ENCODE measurements around the gene STOX2.
A peak's percentile ranks its signal among the peaks of the same experiment; 100 is the strongest.
"Not testable (repeated sequence)": the region's sequence is repeated elsewhere in the genome, so short reads cannot be mapped to it uniquely, and the experiment has no call there.

Gene STOX2

GRCh38 chr4:184039963-184040383 is 134.9 kb downstream of the STOX2 start:
- H3K36me3 ChIP-seq (ENCODE audit: control insufficient read depth in 1 of 2, insufficient read depth in 2 of 2, low read length in 2 of 2): no peaks in the 10 kb centered on the region
- H2AFZ ChIP-seq (ENCODE audit: insufficient read depth, low read length, poor library complexity): no peak overlapping the region
- no peaks in the 10 kb centered on the region for H3K79me2 ChIP-seq (ENCODE audit: control insufficient read depth, insufficient read depth, low read length, poor library complexity)
- peak in 1 of 2 donors; percentile 17 for DNase-seq
- H2BK12ac ChIP-seq (ENCODE audit: low read length): no peak overlapping the region
- no CpG with 5 or more reads among the region's 22 CpGs for WGBS (ENCODE audit: extremely low coverage, insufficient coverage, insufficient read length)
- H3K27me3 ChIP-seq (ENCODE audit: insufficient read depth, low read length): no peaks in the 10 kb centered on the region
- H3K18ac ChIP-seq (ENCODE audit: low read length): no peak overlapping the region
- H3K4me3 ChIP-seq (ENCODE audit: low read depth, low read length): no peak overlapping the region
- no peak overlapping the region for H3K27ac ChIP-seq (ENCODE audit: low read depth, low read length)
- H3K79me1 ChIP-seq (ENCODE audit: low read length): no peaks in the 10 kb centered on the region
- no peak overlapping the region for H2BK5ac ChIP-seq (ENCODE audit: low read depth, low read length, poor library complexity)
- H2BK120ac ChIP-seq (ENCODE audit: insufficient read depth, low read length, poor library complexity): no peak overlapping the region
- H3K4ac ChIP-seq (ENCODE audit: low read depth, low read length): no peak overlapping the region
- no peak overlapping the region for H2AK5ac ChIP-seq (ENCODE audit: low read length)
- no peaks in the 10 kb centered on the region for H3K9me3 ChIP-seq (ENCODE audit: insufficient read depth, low read depth, low read length)
- H3K9ac ChIP-seq (ENCODE audit: low read length): no peak overlapping the region
- H3K14ac ChIP-seq (ENCODE audit: low read length): no peak overlapping the region
- no peak overlapping the region for H4K91ac ChIP-seq (ENCODE audit: low read depth, low read length)
- H4K12ac ChIP-seq (ENCODE audit: low read depth, low read length): no peak overlapping the region
- H3K4me1 ChIP-seq (ENCODE audit: control insufficient read depth in 1 of 2, insufficient read depth in 2 of 2, low read length in 2 of 2): peaks cover 0 to 2% of the 10 kb centered on the region in 2 experiments
- H4K8ac ChIP-seq (ENCODE audit: low read depth, low read length): no peak overlapping the region
- no peak overlapping the region for H3K23ac ChIP-seq (ENCODE audit: low read length)
- peak overlapping the region; percentile 39 for H3K4me2 ChIP-seq (ENCODE audit: low read length)

- Histone ChIP-seq H4K12ac (ENCODE audit: low read depth, low read length) (no peak overlapping the region), H3K18ac (ENCODE audit: low read length) (no peak overlapping the region), H3K4me3 (ENCODE audit: low read depth, low read length) (no peak overlapping the region), H2BK120ac (ENCODE audit: insufficient read depth, low read length, poor library complexity) (no peak overlapping the region), H2AFZ (ENCODE audit: insufficient read depth, low read length, poor library complexity) (no peak overlapping the region), H3K27me3 (ENCODE audit: insufficient read depth, low read length) (no peaks in the 10 kb centered on the region), H2BK5ac (ENCODE audit: low read depth, low read length, poor library complexity) (no peak overlapping the region), H3K23ac (ENCODE audit: low read length) (no peak overlapping the region), H3K36me3 (ENCODE audit: control insufficient read depth in 1 of 2, insufficient read depth in 2 of 2, low read length in 2 of 2) (no peaks in the 10 kb centered on the region), H4K8ac (ENCODE audit: low read depth, low read length) (no peak overlapping the region), H2AK5ac (ENCODE audit: low read length) (no peak overlapping the region), H3K4me1 (ENCODE audit: control insufficient read depth in 1 of 2, insufficient read depth in 2 of 2, low read length in 2 of 2) (peaks cover 0 to 2% of the 10 kb centered on the region in 2 experiments), H3K9me3 (ENCODE audit: insufficient read depth, low read depth, low read length) (no peaks in the 10 kb centered on the region), H3K4me2 (ENCODE audit: low read length) (no peak overlapping the region), H3K79me1 (ENCODE audit: low read length) (no peaks in the 10 kb centered on the region), H2BK12ac (ENCODE audit: low read length) (no peak overlapping the region), H4K91ac (ENCODE audit: low read depth, low read length) (no peak overlapping the region), H3K14ac (ENCODE audit: low read length) (no peak overlapping the region), H3K79me2 (ENCODE audit: control insufficient read depth, insufficient read depth, low read length, poor library complexity) (no peaks in the 10 kb centered on the region), H3K27ac (ENCODE audit: low read depth, low read length) (no peak overlapping the region), H3K4ac (ENCODE audit: low read depth, low read length) (no peak overlapping the region), H3K9ac (ENCODE audit: low read length) (no peak overlapping the region)
- no CpG with 5 or more reads among the region's 10 CpGs for WGBS (ENCODE audit: extremely low coverage, insufficient coverage, insufficient read length)
- no peak for DNase-seq
Observed at GRCh38 chr4:184041156-184041555, 136.0 kb downstream of the STOX2 start.

GRCh38 chr4:184046148-184046547 is 141.0 kb downstream of the STOX2 start:
- Histone ChIP-seq H3K4me3 (ENCODE audit: low read depth, low read length) (no peak overlapping the region), H3K23ac (ENCODE audit: low read length) (no peak overlapping the region), H3K9ac (ENCODE audit: low read length) (no peak overlapping the region), H3K18ac (ENCODE audit: low read length) (no peak overlapping the region), H3K4me2 (ENCODE audit: low read length) (no peak overlapping the region), H2BK120ac (ENCODE audit: insufficient read depth, low read length, poor library complexity) (no peak overlapping the region), H4K91ac (ENCODE audit: low read depth, low read length) (no peak overlapping the region), H3K9me3 (ENCODE audit: insufficient read depth, low read depth, low read length) (peaks cover 3% of the 10 kb centered on the region), H3K27me3 (ENCODE audit: insufficient read depth, low read length) (no peaks in the 10 kb centered on the region), H3K27ac (ENCODE audit: low read depth, low read length) (no peak overlapping the region), H3K14ac (ENCODE audit: low read length) (no peak overlapping the region), H2AFZ (ENCODE audit: insufficient read depth, low read length, poor library complexity) (no peak overlapping the region), H3K4me1 (ENCODE audit: control insufficient read depth in 1 of 2, insufficient read depth in 2 of 2, low read length in 2 of 2) (no peaks in the 10 kb centered on the region), H3K79me1 (ENCODE audit: low read length) (no peaks in the 10 kb centered on the region), H2BK5ac (ENCODE audit: low read depth, low read length, poor library complexity) (no peak overlapping the region), H2BK12ac (ENCODE audit: low read length) (no peak overlapping the region), H3K4ac (ENCODE audit: low read depth, low read length) (no peak overlapping the region), H4K12ac (ENCODE audit: low read depth, low read length) (no peak overlapping the region), H3K79me2 (ENCODE audit: control insufficient read depth, insufficient read depth, low read length, poor library complexity) (no peaks in the 10 kb centered on the region), H3K36me3 (ENCODE audit: control insufficient read depth in 1 of 2, insufficient read depth in 2 of 2, low read length in 2 of 2) (no peaks in the 10 kb centered on the region), H2AK5ac (ENCODE audit: low read length) (no peak overlapping the region), H4K8ac (ENCODE audit: low read depth, low read length) (no peak overlapping the region)
- DNase-seq: no peak
- WGBS (ENCODE audit: extremely low coverage, insufficient coverage, insufficient read length): no CpG with 5 or more reads among the region's 1 CpG

- H2BK5ac ChIP-seq (ENCODE audit: low read depth, low read length, poor library complexity); H3K4me1 ChIP-seq (ENCODE audit: control insufficient read depth in 1 of 2, insufficient read depth in 2 of 2, low read length in 2 of 2); H3K9me3 ChIP-seq (ENCODE audit: insufficient read depth, low read depth, low read length); H3K9ac ChIP-seq (ENCODE audit: low read length); DNase-seq; H4K8ac ChIP-seq (ENCODE audit: low read depth, low read length); H2BK12ac ChIP-seq (ENCODE audit: low read length); H3K4me2 ChIP-seq (ENCODE audit: low read length); H2BK120ac ChIP-seq (ENCODE audit: insufficient read depth, low read length, poor library complexity); H3K36me3 ChIP-seq (ENCODE audit: control insufficient read depth in 1 of 2, insufficient read depth in 2 of 2, low read length in 2 of 2); H4K91ac ChIP-seq (ENCODE audit: low read depth, low read length); H2AK5ac ChIP-seq (ENCODE audit: low read length); H4K12ac ChIP-seq (ENCODE audit: low read depth, low read length); H3K4ac ChIP-seq (ENCODE audit: low read depth, low read length); H3K27ac ChIP-seq (ENCODE audit: low read depth, low read length); H2AFZ ChIP-seq (ENCODE audit: insufficient read depth, low read length, poor library complexity); H3K79me2 ChIP-seq (ENCODE audit: control insufficient read depth, insufficient read depth, low read length, poor library complexity); H3K14ac ChIP-seq (ENCODE audit: low read length); H3K23ac ChIP-seq (ENCODE audit: low read length); H3K79me1 ChIP-seq (ENCODE audit: low read length); H3K18ac ChIP-seq (ENCODE audit: low read length); H3K4me3 ChIP-seq (ENCODE audit: low read depth, low read length); H3K27me3 ChIP-seq (ENCODE audit: insufficient read depth, low read length): not testable (repeated sequence)
- WGBS (ENCODE audit: extremely low coverage, insufficient coverage, insufficient read length): no CpG with 5 or more reads among the region's 4 CpGs
Observed at GRCh38 chr4:184051262-184051661, 146.2 kb downstream of the STOX2 start.
